HG03558 (cell line): Measurements from ENCODE around the gene PARN.

ENCODE experiments used
- ATAC-seq: cut with Tn5 transposase; IDR thresholded peaks from one replicate; pipeline ENCODE4 v1.9.1; 2021; ENCODE audit warnings: moderate number of reproducible peaks; ENCODE audit not compliant: unreplicated experiment; ENCODE audit errors: extremely low read depth

Gene PARN

GRCh38 chr16:14485121-14485551, 144.9 kb downstream of the PARN start:
- no peak for ATAC-seq

- no peak for ATAC-seq
Measured at GRCh38 chr16:14483819-14484385, 146.2 kb downstream of the PARN start.

GRCh38 chr16:14476183-14476582, 153.9 kb downstream of the PARN start:
- ATAC-seq, result no peak

DNA sequence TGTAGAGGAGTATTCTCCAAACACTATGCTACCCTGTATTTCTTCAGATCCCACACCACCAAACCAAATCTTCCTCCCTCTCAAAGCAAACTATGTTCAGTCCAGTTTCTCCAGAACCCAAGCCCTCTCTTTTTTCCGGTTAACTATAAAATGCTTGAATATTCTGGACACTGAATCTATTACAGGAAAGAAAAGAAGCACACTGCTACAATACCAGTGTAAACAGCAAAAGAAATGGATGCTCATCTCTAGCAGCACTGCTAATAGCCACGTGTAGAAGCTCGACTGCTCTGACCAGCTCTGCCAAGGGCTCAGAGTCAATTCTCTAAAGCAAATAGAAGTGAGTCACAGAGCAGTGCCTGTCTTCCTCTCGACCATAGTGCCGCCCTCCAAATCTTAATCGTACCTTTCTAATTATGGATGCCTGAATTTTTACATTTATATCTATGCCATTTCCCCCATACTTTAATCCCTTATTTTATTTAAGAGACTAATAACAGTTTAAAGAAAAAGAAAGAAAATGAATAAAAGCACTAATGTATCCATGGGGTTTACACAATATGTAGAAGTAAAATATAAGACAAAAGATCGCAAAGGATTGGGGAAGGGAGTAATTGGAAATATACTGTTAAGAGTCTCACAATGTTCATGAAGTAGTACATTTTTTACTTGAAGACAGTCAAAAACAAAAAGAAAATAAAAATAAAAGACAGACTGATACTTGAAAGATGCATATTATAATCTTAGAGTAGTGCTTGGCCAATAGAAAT, 154.5 kb downstream of the PARN start:
- ATAC-seq, result no peak

GRCh38 chr16:14473488-14473887, 156.6 kb downstream of the PARN start:
- no peak for ATAC-seq

DNA sequence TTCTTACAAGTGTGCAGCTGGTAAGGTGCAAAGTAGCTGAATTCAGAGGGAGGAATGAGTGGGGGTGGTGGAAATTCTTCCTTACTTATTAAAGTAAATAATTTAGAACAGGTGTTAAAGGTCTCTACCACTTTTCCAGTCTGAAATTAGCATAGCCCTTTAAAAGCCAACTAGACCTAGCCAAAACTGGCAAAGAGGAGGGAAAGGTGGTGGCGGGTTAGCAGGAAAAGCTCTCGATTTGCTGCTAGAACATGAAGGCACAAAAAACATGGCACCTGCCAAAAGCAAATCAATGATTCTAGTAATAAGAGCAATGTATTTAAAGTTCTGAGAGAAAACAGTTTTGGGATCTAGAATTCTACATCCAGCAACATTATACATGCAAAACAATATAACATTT, 157.7 kb downstream of the PARN start:
- no peak for ATAC-seq

DNA sequence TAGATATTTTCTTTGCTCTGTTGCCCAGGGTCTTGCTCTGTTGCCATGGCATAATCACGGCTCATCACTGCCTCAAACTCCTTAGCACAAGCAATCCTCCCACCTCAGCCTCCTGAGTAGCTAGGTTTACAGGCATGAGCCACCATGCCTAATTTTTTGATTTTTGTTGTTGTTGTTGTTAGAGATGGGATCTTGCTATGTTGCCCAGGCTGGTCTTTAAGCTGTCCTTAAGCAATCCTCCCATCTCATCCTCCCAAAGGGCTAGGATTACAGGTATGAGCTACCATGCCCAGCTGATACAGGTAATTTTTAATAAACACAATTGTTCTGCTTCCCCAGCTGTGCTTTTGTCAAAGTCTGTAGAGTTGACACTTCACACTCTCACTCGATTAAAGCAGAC, 159.3 kb downstream of the PARN start:
- no peak for ATAC-seq

DNA sequence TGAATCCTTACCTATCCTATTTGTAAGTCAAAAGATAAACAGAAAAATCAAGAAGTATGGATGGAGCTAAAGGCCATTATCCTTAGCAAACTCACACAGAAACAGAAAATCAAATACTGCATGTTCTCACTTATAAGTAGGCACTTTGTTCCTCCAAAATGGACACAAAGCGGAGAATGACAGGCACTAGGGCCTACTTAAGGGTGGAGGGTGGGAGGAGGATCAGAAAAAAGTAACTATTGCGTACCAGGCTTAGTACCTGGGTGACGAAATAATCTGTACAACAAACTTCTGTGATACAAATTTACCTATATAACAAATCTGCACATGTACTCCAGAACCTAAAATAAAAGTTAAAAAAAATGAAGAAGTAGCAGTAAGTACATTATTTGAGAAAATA, 164.3 kb downstream of the PARN start:
- ATAC-seq, result no peak

- no peak for ATAC-seq
Measured at GRCh38 chr16:14464796-14465195, 165.3 kb downstream of the PARN start.

DNA sequence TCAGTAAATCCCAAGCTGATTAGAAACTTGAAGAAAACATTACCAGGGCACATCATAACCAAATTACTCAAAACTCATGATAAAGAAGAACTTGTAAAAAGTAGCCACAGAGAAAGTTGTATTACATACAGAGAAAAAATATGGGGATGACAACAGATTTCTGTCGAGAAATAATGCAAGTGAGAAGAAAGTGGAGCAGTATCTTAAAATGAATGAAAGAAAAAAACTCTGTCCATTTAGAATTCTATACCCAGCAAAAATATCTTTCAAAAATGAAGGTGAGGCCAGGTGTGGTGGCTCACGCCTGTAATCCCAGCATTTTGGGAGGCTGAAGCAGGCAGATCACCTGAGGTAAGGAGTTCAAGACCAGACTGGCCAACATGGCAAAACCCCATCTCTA, 165.9 kb downstream of the PARN start:
- no peak for ATAC-seq

DNA sequence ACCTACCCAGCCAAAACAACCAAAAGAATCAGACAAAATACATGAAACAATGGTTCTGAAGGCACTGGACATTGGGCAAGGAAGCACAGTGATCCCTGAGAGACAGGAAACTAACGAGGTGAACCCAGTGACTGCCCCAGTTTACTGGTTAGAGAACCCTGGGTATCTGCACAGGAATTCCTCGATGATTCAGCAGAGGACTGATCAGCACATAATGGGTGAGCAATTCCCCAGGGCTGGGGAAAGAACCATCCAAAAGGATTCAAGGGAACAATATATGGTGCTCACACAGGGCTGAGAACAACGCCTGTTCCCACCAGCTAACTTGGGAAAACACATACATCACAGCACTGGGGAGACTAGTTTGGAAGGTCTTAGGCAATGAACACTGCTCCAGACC, 167.2 kb downstream of the PARN start:
- ATAC-seq, result no peak

- ATAC-seq, result no peak
Measured at GRCh38 chr16:14460726-14461125, 169.3 kb downstream of the PARN start.

GRCh38 chr16:14458576-14458975, 171.5 kb downstream of the PARN start:
- no peak for ATAC-seq

GRCh38 chr16:14456793-14457481, 173.1 kb downstream of the PARN start:
- ATAC-seq, result no peak

DNA sequence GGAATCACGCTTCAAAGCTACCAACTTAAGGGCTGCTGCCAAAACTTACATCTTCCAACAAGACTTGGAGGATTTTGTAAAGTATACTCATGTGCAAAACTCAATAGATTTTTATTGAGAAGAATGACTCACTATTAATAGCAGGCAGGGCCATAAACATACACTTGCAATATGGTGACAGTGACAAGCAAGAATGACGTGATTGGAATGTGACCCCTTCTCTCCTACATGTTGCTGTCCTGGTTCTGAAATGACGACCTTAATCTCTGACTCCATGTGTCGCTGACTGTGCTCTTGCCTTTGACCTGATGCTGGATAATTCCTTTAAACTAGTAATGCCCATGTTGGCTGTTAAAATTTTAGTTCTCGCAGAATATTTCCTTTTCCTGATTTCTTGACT, 174.5 kb downstream of the PARN start:
- ATAC-seq, result no peak

GRCh38 chr16:14454391-14454790, 175.7 kb downstream of the PARN start:
- no peak for ATAC-seq

DNA sequence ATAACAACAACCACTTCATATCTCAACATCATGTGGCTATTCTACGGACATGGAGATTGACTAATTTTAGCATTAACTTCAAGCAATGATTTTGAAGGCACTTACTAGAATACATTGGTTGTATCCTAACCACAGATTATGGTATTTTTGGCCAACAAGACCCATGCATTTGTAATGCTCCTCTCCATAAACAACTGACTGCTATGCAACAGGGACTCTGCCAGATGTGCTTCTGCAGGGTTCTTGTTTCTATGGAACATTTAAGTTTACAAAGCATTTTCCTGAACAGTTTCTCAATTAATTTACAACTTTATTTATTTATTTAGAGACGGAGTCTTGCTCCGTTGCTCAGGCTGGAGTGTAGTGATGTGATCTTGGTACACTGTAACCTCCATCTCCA, 178.0 kb downstream of the PARN start:
- ATAC-seq, result no peak

- no peak for ATAC-seq
Measured at GRCh38 chr16:14450846-14451245, 179.2 kb downstream of the PARN start.

- no peak for ATAC-seq
Measured at GRCh38 chr16:14449790-14450480, 180.1 kb downstream of the PARN start.

GRCh38 chr16:14449334-14449733, 180.7 kb downstream of the PARN start:
- ATAC-seq, result no peak

DNA sequence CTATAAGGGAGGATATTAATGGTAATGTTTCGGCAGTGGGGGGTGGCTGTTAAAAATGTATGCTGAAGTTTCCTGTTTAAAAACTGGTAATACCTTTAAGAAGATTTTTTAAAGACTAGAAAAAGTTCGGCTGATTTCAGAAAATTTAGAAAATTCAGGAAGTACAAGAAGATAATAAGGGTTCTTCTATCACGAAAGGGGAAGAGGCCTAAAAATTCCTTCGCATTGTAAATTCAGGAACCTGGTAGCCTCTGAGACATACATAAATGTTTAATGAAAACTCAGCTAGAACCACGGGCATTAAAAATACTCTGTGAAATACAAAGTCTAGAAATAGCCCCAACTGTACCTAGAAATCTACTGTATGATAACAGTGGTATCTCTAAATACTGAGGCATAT, 181.2 kb downstream of the PARN start:
- no peak for ATAC-seq
